Erythroblast (primary cell): ENCODE results near the gene DLX5.

ENCODE experiments used
- DNase-seq, 2 experiments: peaks; one replicate each; lab custom pipeline; 2025; lab: John Stamatoyannopoulos, UW
- GATA1 ChIP-seq: IDR thresholded peaks from 2 replicates; pipeline ENCODE4 v1.6.1; 2011; ENCODE audit warnings: low read depth, mild to moderate bottlenecking, control low read depth, low read length, moderate library complexity
- POLR2A ChIP-seq: IDR thresholded peaks from 2 replicates; pipeline ENCODE4 v1.6.1; 2011; ENCODE audit warnings: mild to moderate bottlenecking, low read length

Gene DLX5

GRCh38 chr7:96979551-96980276 lies 44.9 kb downstream of the DLX5 start:
- TF ChIP-seq GATA1 (no peak), POLR2A (no peak)
- DNase-seq = no peak

GRCh38 chr7:96977445-96977844 lies 47.2 kb downstream of the DLX5 start:
- TF ChIP-seq GATA1 = no peak
- TF ChIP-seq POLR2A = no peak
- no peak for DNase-seq

DNA sequence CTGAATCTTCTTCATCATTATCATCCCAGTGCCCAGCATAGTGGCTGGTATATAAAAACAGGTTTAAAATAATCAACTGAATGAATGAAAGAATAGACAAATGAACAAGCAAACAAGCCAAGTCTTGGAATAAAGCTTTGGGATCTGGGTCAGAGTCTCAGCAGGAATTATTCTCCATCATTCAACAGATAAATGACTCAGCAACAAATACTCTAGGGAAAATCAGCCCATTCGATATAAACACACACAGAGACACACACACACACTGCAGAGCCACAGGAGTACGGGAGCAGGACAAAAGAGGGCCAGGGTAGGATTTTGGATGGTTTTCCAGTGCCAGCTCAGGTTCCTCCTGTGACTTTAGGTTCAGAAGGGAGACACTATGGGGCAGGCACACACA lies 48.5 kb downstream of the DLX5 start:
- DNase-seq = no peak
- TF ChIP-seq POLR2A (no peak), GATA1 (no peak)

DNA sequence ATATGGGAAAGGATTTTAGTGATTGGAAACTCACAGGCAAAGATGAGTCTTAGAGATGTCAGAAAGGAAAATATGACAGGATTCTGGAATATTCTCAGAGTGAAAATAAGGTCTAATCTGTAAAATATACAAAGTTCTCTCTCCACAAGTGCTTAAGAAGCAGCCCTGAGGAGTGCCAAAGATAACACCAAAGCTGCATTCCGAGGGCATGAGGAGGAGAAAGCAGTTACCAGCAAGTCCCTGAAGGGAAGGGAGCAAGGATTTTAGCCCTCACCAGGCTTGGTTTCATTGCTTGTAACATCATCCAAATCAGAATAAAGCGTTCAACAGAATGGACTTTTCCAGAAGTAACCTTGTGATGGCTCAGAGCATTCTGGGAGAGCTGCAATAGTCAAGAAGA lies 50.6 kb downstream of the DLX5 start:
- TF ChIP-seq GATA1 (no peak), POLR2A (no peak)
- no peak for DNase-seq

- DNase-seq = no peak
- TF ChIP-seq GATA1 (no peak), POLR2A (no peak)
Observed at GRCh38 chr7:96970739-96971138, 53.9 kb downstream of the DLX5 start.
